ENCODE results near the gene ADCY9.

- no peak for TF ChIP-seq POLR2AphosphoS5 (IDR thresholded peaks at IDR 0.05; ENCODE audit: low read depth, low read length)
- TF ChIP-seq TAF1 (IDR thresholded peaks at IDR 0.05; ENCODE audit: borderline replicate concordance, insufficient read depth, low read length), result no peak
Observed at GRCh38 chr16:4070936-4071335, 45.3 kb downstream of the ADCY9 start.
